HCT116 (cell line): ENCODE results near the gene FMN1. TPM values are rescaled to one million over a fixed set of nuclear protein-coding genes. Genes with fewer than 3 reads are reported as not detected.

ENCODE experiments used
- ATAC-seq: fragments of 200-7000 bp; cut with Tn5 transposase; 2 replicates; pipeline ENCODE4 v1.9.1; 2020; ENCODE audit warnings: mild to moderate bottlenecking, moderate library complexity
- BruUV-seq: library from RNA; stranded (reverse); fragments of 400-500 nt; replicated peaks from 2 replicates; lab custom pipeline; 2021; lab: Mats Ljungman, UMichigan
- CTCF ChIA-PET: fragments of 300-600 bp; sonication (Branson Sonifier 250); formaldehyde crosslinking; loops from one replicate; lab custom pipeline; 2021; ENCODE audit warnings: antibody characterized with exemption; lab: Charles Lee
- POLR2A ChIA-PET: fragments of 300-600, 350-600 bp; sonication (Branson Sonifier 250); formaldehyde crosslinking; loops from one replicate; lab custom pipeline; 2021; ENCODE audit warnings: antibody characterized with exemption; lab: Charles Lee
- RAD21 ChIA-PET, 2 experiments: fragments of 300-600 bp; sonication (Branson Sonifier 250); formaldehyde crosslinking; loops; one replicate each; lab custom pipeline; 2023; ENCODE audit warnings: low total read pairs in 2 of 2; ENCODE audit not compliant: uncharacterized antibody in 2 of 2, unreplicated experiment in 2 of 2, low non-redundant PET in 1 of 2; lab: Charles Lee
- DNase-seq: peaks from one replicate; pipeline ENCODE4 v3.0.0-alpha.2; 2010; ENCODE audit warnings: low read depth, low spot score
- H2AFZ ChIP-seq: fragments of 200-600 bp; shearing (Covaris generic), sonication (generic); 2 replicates; pipeline ENCODE4 v1.6.1; 2017; ENCODE audit warnings: low read depth, mixed run types, mixed read lengths, antibody characterized with exemption, low read length; ENCODE audit not compliant: poor library complexity, severe bottlenecking
- H3K27ac ChIP-seq: 2 replicates; pipeline ENCODE4 v1.5.1; 2012; ENCODE audit warnings: low read depth, low read length
- H3K27me3 ChIP-seq: fragments of 200-600 bp; sonication (generic); 2 replicates; pipeline ENCODE4 v1.6.1; 2016; ENCODE audit warnings: mixed run types, low read length, mixed read lengths; ENCODE audit not compliant: insufficient read depth
- H3K36me3 ChIP-seq, 2 experiments: fragments of 200-500 bp in 1 of 2; fragments of 200-600 bp in 1 of 2; sonication (Bioruptor generic) in 1 of 2; sonication (generic) in 1 of 2; 2 replicates each; pipeline versions ENCODE4 v1.5.1 to v1.6.1; 2014 to 2016; ENCODE audit warnings: low read length in 2 of 2, inconsistent platforms in 1 of 2, mixed read lengths in 1 of 2, mixed run types in 1 of 2; ENCODE audit not compliant: insufficient read depth in 2 of 2, control insufficient read depth in 1 of 2
- H3K4me1 ChIP-seq, 2 experiments: fragments of 200-600 bp in 1 of 2; sonication (generic) in 1 of 2; 2 replicates each; pipeline versions ENCODE4 v1.5.1 to v1.6.1; 2012 to 2017; ENCODE audit warnings: low read length in 2 of 2, inconsistent platforms in 1 of 2, mild to moderate bottlenecking in 1 of 2, mixed read lengths in 1 of 2, mixed run types in 1 of 2, moderate library complexity in 1 of 2; ENCODE audit not compliant: insufficient read depth in 2 of 2, control insufficient read depth in 1 of 2
- H3K4me2 ChIP-seq: fragments of 200-600 bp; sonication (generic); 2 replicates; pipeline ENCODE4 v1.6.1; 2017; ENCODE audit warnings: mixed run types, low read length, mixed read lengths
- H3K4me3 ChIP-seq, 2 experiments: fragments of 200-600 bp in 1 of 2; sonication (generic) in 1 of 2; replicated peaks in 1 of 2; 2 replicates each; pipeline ENCODE4 v1.5.1; 2011 to 2016; ENCODE audit warnings: low read length in 2 of 2, control low read depth in 1 of 2, low read depth in 1 of 2, mild to moderate bottlenecking in 1 of 2, mixed read lengths in 1 of 2, mixed run types in 1 of 2
- H3K79me2 ChIP-seq: fragments of 200-600 bp; sonication (generic); 2 replicates; pipeline ENCODE4 v1.6.1; 2017; ENCODE audit warnings: mild to moderate bottlenecking, mixed run types, low read length, moderate library complexity, mixed read lengths; ENCODE audit not compliant: insufficient read depth
- H3K9ac ChIP-seq: fragments of 200-600 bp; sonication (generic); 2 replicates; pipeline ENCODE4 v1.6.1; 2016; ENCODE audit warnings: low read length, mixed read lengths
- H3K9me2 ChIP-seq: fragments of 200-600 bp; sonication (generic), shearing (Covaris generic); 2 replicates; pipeline ENCODE4 v1.6.1; 2017; ENCODE audit warnings: mixed run types, mild to moderate bottlenecking, moderate library complexity; ENCODE audit not compliant: insufficient read depth
- H3K9me3 ChIP-seq, 2 experiments: fragments of 200-500 bp in 1 of 2; fragments of 200-600 bp in 1 of 2; sonication (Bioruptor generic) in 1 of 2; sonication (generic) in 1 of 2; 2 replicates each; pipeline ENCODE4 v1.6.1; 2014 to 2017; ENCODE audit warnings: low read length in 2 of 2, mixed read lengths in 2 of 2, inconsistent platforms in 1 of 2, low read depth in 1 of 2, mild to moderate bottlenecking in 1 of 2, mixed run types in 1 of 2, moderate library complexity in 1 of 2; ENCODE audit not compliant: control insufficient read depth in 1 of 2, insufficient read depth in 1 of 2
- H4K20me1 ChIP-seq: fragments of 200-600 bp; sonication (generic), shearing (Covaris generic); 2 replicates; pipeline ENCODE4 v1.6.1; 2017; ENCODE audit warnings: mixed run types, mild to moderate bottlenecking, moderate library complexity; ENCODE audit not compliant: insufficient read depth
- CEBPB ChIP-seq: IDR thresholded peaks from 2 replicates; pipeline ENCODE4 v1.6.1; 2012; ENCODE audit warnings: low read depth
- CTCF ChIP-seq, 3 experiments: fragments of 200-600 bp in 1 of 3; sonication (generic) in 1 of 3; IDR thresholded peaks in 2 of 3; conservative IDR thresholded peaks in 1 of 3; 2 replicates each; pipeline ENCODE4 v1.5.1; 2012 to 2017; ENCODE audit warnings: low read depth in 2 of 3, low read length in 2 of 3, antibody characterized with exemption in 1 of 3, borderline replicate concordance in 1 of 3, control low read depth in 1 of 3, mild to moderate bottlenecking in 1 of 3, mixed read lengths in 1 of 3, mixed run types in 1 of 3, moderate library complexity in 1 of 3; ENCODE audit not compliant: insufficient read depth in 1 of 3
- ELF1 ChIP-seq: IDR thresholded peaks from 2 replicates; pipeline ENCODE4 v1.6.1; 2012; ENCODE audit warnings: low read depth, borderline replicate concordance
- EZH2 ChIP-seq: fragments of 200-600 bp; sonication (generic); IDR thresholded peaks from 2 replicates; pipeline ENCODE4 v1.6.1; 2017; ENCODE audit warnings: antibody characterized with exemption, mixed run types
- JUND ChIP-seq: IDR thresholded peaks from 2 replicates; pipeline ENCODE4 v1.6.1; 2012
- MAX ChIP-seq: IDR thresholded peaks from 2 replicates; pipeline ENCODE4 v1.6.1; 2012
- POLR2A ChIP-seq: IDR thresholded peaks from 2 replicates; pipeline ENCODE4 v1.7.0; 2011; ENCODE audit warnings: borderline replicate concordance; ENCODE audit not compliant: insufficient read depth, insufficient read length; ENCODE audit errors: extremely low read depth
- REST ChIP-seq: IDR thresholded peaks from 2 replicates; pipeline ENCODE4 v1.6.1; 2012; ENCODE audit warnings: low read depth
- SIN3A ChIP-seq: IDR thresholded peaks from 2 replicates; pipeline ENCODE4 v1.6.1; 2012; ENCODE audit warnings: low read depth
- SP1 ChIP-seq: IDR thresholded peaks from 2 replicates; pipeline ENCODE4 v1.6.1; 2012; ENCODE audit warnings: low read depth
- SRF ChIP-seq: IDR thresholded peaks from 2 replicates; pipeline ENCODE4 v1.6.1; 2012; ENCODE audit warnings: low read depth
- TCF7L2 ChIP-seq: IDR thresholded peaks from 2 replicates; pipeline ENCODE4 v1.7.0; 2011; ENCODE audit warnings: borderline replicate concordance, inconsistent platforms; ENCODE audit not compliant: insufficient read depth, insufficient read length; ENCODE audit errors: extremely low read depth
- YY1 ChIP-seq: IDR thresholded peaks from 2 replicates; pipeline ENCODE4 v1.6.1; 2011; ENCODE audit warnings: low read length, low read depth, moderate library complexity, mild to moderate bottlenecking; ENCODE audit not compliant: insufficient replicate concordance; ENCODE audit errors: extremely low read depth
- ZBTB33 ChIP-seq: IDR thresholded peaks from 2 replicates; pipeline ENCODE4 v1.6.1; 2011; ENCODE audit warnings: mild to moderate bottlenecking, low read length, moderate library complexity; ENCODE audit not compliant: insufficient replicate concordance; ENCODE audit errors: extremely low read depth
- ZFX ChIP-seq: fragments of 450-650 bp; IDR thresholded peaks from 2 replicates; pipeline ENCODE4 v1.6.1; 2017
- ZNF274 ChIP-seq: fragments of 200-500 bp; sonication (Bioruptor generic); IDR thresholded peaks from 2 replicates; pipeline ENCODE4 v1.6.1; 2014; ENCODE audit warnings: mild to moderate bottlenecking, low read depth, low read length, inconsistent platforms
- intact Hi-C: fragments of 100-400 bp; cut with micrococcal nuclease; formaldehyde crosslinking; loops from 2 replicates; pipeline ENCODE4 v1.10.0; 2022
- total RNA-seq: library from RNA; stranded (reverse); gene quantifications from one replicate; pipeline ENCODE4 v1.2.1, GENCODE V29; 2021; ENCODE audit not compliant: unreplicated experiment

Gene FMN1
- total RNA-seq, 1 experiment from 2014 or later, result 0.39 TPM

- CTCF ChIA-PET, result no interaction called here
- no TSS peak for BruUV-seq
Observed at GRCh38 chr15:33206366-33206765, 11.9 kb upstream of the FMN1 start.

More at GRCh38 chr15:33206366-33206765, 11.9 kb upstream of the FMN1 start:
- Histone ChIP-seq H3K9ac (no peak overlapping the region), H3K36me3 (no peaks in the 10 kb centered on the region), H3K4me3 (no peak overlapping the region), H2AFZ (no peak overlapping the region), H3K27ac (no peak overlapping the region), H3K4me1 (peaks cover 9 to 23% of the 10 kb centered on the region in 2 experiments), H3K9me3 (no peaks in the 10 kb centered on the region), H3K4me2 (no peak overlapping the region), H4K20me1 (no peaks in the 10 kb centered on the region), H3K79me2 (no peaks in the 10 kb centered on the region), H3K9me2 (no peaks in the 10 kb centered on the region), H3K27me3 (no peaks in the 10 kb centered on the region)
- ATAC-seq (no peak), DNase-seq (no peak)
- TF ChIP-seq ZFX, result no peak
- TF ChIP-seq ELF1, result no peak
- TF ChIP-seq TCF7L2, result no peak
- TF ChIP-seq SIN3A, result no peak
- TF ChIP-seq YY1, result no peak
- TF ChIP-seq JUND, result no peak
- no peak for TF ChIP-seq SRF
- TF ChIP-seq MAX, result no peak
- no peak for TF ChIP-seq CTCF (IDR thresholded peaks at IDR 0.05 in 2 of 3, conservative IDR thresholded peaks at IDR 0.05 in 1 of 3; ENCODE audit: borderline replicate concordance in 1 of 3, insufficient read depth in 1 of 3, low read depth in 2 of 3, low read length in 2 of 3)
- TF ChIP-seq REST, result no peak
- no peak for TF ChIP-seq SP1
- no peak for TF ChIP-seq CEBPB
- TF ChIP-seq ZBTB33, result no peak
- TF ChIP-seq POLR2A, result no peak
- TF ChIP-seq EZH2, result no peak
- no peak for TF ChIP-seq ZNF274
- intact Hi-C loops, result no loop called here
- RAD21 ChIA-PET, result interaction anchor here in 1 of 2 experiments (0.7 kb wide), 1 partner anchor 9 kb away, joined by 3 read pairs; no protein-coding TSS in a partner anchor
- POLR2A ChIA-PET, result no interaction called here
